ENCODE measurements around the gene KLHL24.
A peak's percentile ranks its signal among the peaks of the same experiment; 100 is the strongest.
"Not testable (repeated sequence)": the region's sequence is repeated elsewhere in the genome, so short reads cannot be mapped to it uniquely, and the experiment has no call there.

Gene KLHL24, protein sequence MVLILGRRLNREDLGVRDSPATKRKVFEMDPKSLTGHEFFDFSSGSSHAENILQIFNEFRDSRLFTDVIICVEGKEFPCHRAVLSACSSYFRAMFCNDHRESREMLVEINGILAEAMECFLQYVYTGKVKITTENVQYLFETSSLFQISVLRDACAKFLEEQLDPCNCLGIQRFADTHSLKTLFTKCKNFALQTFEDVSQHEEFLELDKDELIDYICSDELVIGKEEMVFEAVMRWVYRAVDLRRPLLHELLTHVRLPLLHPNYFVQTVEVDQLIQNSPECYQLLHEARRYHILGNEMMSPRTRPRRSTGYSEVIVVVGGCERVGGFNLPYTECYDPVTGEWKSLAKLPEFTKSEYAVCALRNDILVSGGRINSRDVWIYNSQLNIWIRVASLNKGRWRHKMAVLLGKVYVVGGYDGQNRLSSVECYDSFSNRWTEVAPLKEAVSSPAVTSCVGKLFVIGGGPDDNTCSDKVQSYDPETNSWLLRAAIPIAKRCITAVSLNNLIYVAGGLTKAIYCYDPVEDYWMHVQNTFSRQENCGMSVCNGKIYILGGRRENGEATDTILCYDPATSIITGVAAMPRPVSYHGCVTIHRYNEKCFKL

DNA sequence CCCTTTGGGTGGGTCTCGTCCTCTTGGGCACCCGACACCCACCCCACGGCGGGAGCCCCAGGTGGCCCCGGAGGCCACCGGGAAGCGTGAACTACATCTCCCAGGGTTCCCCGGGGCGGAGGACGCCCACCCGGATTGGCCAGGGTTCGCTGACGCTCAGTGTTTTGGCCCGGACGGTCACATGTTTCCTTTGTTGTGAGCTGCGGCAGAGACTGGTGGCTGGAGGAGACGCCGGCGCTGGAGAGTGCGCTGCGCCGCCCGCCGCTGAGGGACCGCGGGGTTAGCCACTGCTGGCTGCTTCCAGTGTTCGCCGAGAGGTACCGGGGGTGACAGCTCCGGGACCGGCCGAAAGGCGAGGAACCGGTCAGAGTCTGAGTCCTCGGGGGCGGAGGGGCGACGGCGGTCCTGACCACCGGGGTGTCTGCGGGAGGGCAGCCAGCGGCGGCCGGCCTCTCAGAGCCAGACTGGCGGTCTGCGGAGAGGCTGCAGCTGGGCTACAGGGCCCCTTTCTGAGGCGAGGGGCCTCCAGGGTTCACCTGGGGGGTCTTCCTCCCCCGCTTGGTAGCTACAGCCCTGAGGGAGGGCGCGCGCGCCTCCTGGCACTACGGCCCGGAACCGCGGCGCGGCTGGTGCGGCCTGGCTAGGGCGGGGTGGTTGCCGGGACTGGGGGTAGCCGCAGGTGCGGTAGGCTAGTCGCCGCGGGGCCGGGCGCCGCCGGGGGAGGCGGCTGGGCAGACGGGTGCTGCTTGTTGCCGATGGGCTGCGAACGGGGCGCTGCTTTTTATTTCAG is at the start of gene KLHL24:
TSS of gene KLHL24 (plus strand) at position 193 of the 790 bp plus-strand sequence. CDS start 14,734 bp downstream, outside the sequence.
- DNase-seq: peak; percentile 97

DNA sequence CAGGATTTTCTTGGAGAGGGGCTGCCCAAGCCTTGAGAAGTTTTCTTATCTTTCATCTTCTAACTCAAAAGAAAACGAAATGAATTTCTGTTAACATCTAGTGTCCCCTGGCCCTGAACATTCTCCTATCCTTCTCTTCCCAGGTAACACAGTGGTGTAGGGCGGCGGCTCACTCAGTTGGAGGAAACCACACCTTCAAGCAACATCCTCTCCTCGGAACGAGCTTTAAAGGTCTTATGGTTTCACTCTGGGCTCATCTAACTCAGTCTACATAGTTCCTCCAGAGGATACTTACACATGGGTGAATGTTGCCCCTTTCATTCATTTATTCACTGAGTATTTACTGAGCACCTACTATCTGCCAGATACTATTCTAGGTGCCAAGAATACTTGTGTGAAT is 48.9 kb upstream of the KLHL24 start:
- no peak for DNase-seq

DNA sequence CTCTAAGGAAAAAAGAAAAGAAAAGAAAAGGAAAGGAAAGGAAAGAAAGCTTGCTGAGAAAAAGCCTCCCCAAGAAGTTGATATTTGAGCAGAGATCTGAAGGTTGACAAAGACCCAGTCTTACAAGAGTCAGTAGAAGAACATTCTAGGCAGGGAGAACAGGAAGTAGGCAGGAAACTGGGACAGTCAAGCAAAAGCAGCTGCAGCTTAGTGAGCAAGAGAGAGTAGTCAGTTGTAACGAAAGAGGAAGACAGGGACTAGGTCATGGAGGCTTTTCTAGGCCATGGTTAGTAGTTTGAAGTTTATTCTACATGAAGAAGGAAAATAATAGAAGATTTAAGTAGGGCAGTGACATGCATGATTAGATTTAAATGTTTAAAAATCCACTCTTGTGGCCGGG is 48.1 kb upstream of the KLHL24 start:
- DNase-seq: no peak

DNA sequence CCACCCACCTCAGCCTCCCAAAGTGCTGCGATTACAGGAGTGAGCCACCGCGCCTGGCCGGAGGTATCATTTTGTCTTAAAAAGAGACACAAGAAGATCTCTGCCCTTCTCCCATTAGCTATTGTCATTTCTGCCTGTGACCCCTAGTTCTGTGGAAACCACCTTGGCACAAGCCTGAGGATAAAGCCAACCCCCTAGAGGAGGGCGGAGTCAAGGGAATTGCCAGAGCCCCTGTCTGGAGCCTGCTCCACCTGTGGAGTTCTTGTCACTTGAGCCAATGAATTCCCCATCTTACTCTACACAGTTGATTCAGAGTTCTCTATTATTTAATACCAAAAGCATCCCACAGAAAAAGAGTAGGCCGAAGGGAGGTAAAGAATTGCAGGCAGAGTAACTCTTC is 45.0 kb upstream of the KLHL24 start:
- DNase-seq: no peak

DNA sequence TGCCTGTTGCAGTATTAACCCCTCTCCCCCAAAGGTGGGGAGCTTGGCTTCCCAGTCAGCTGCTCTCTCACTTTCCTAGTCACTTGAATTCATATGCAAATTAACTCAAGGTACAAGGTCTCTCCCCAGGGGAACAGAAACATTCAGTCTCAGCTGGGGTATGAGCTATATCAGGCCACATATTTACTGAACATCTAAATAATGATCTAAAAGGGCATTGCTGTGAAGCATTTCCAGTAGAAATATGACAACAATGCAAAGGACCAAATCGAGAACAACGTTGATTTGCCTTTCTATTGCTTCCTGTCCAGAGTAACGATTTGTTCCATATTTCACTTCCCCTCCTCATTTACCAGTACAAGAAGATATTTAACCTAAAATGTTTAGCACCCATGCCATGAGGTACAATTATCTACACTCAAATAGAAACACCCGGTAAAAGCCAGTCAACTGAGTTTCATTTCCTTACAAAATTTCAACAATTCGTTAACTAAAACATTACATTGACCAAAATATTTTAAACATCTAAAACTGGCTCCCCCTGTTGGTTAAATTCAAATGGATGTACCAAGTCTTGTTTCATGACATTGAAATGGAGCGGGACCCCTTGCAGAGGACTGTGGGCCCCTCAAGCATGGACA is 43.4 kb upstream of the KLHL24 start:
- DNase-seq: no peak

DNA sequence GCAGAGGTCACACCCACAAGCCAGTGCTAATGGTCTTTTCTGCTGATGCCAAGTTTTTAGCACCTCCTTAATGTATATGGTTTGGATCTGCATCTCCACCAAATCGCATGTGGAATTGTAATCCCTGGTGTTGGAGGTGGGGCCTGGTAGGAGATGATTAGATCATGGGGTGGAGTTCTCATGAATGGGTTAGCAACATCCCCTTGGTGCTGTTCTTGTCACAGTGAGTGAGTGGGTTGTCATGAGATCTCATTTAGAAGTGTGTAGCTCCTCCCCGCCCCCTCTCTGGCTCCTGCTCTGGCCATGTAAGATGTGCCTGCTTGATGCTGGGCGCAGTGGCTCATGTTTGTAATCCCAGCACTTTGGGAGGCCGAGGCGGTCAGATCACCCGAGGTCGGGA is 42.6 kb upstream of the KLHL24 start:
- DNase-seq: no peak

DNA sequence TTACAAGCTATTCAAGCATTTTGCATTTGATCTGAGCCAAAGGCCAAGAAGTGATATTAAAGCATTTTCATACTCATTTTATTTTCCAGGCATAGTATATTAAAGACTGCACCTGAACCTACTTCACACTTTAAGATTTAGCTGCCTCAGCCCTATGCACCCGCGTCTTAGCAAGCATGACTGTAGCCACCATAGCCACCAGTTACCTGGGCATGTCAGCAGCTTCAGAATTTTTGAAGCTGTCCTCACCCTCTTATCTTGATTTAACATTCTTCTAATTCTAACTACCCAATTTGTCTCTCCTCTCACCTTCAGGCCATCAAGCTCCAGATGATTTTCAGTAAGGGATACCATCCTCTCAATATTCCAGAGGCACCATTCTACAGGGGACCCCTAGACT is 40.8 kb upstream of the KLHL24 start:
- DNase-seq: no peak

DNA sequence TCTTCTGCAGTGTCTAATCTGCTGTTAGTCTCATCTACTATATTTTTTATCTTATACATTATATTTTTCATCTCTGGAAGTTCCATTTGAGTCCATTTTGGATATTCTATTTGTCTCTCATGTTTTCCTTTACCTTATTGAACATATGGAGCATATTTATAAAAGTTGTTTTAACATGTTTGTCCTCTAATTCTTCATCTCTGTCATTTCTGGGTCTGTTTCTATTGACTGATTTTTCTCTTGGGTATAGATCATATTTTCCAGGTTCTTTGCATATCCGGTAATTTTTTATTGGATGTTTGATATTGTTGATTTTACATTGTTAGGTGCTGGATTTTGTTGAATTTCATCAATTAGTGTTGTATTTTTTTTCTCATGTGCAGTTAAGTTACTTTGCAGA is 37.5 kb upstream of the KLHL24 start:
- no peak for DNase-seq

DNA sequence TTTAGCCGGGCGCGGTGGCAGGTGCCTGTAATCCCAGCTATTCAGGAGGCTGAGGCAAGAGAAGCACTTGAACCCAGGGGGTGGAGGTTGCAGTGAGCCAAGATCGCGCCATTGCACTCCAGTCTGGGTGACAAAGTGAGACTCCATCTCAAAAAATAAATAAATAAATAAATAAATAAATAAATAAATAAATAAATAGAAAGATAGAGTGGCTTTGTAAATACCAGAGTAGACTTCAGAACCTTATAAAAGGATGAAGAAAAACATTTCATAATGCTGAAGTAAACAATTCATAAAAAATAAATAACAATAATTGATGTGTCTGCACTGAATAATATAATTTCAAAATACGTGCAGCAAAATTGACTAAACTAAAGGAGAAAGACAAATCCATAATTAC is 24.1 kb upstream of the KLHL24 start:
- DNase-seq: not testable (repeated sequence)

DNA sequence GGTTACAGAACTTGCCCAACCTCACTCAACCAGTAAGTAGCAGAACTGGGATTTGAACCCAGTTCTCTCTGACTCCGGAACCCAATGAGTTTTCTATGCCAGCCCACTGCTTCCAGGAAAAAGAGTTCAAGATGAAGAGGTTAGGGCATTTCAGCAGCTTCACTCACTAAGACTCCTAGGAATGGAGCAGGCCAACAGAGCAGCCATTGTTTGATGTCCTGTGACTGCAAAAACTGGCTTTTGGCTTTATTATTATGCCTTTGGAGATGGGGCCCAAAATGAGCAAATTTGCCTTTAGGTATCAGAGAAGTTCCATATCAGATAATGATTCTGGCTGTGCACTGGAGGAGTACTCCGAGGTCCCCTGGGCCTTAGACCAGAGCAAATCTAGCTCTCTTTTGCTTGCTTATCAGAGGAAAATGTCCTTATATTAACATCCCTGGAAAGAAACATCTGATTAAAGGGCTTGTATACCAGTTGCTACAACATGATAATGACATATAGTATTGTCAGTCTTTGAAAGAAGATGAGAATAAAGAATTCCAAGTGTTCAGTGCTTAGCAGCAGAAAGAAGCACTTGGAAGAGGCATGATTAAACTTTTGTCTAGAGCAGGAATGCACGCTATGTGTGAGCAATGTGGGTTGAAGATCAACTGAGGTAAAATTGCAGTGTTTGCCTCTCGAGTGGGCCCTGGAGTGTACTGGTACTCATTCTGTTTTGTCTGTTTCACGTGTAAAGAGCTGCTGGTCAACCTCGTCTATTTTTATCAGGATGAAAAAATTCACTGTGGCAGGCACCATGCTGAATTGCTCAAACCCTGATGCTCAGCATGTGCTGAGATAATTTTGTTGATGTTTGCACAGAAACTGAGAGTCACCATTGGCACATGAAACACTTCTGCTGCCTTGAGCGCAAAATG is 21.8 kb upstream of the KLHL24 start:
- no peak for DNase-seq

DNA sequence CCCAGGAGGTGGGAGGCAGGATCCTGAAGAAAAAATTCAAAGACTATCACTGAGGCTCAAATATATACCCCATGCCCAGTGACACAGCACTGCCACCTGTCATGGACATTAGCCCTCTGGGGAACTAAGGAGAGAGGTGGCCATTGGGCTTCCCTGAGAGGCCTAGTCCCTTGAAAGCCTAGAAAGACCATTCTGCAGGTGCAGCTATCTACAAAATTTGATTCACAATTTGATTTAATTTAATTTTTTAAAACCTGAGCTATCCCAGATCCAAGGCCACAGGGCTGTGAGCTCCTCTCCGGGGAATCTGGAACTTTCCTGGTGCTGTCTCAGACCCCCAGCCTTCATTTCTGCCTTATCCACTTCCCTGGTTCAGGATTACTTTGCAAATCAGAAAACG is 16.9 kb upstream of the KLHL24 start:
- no peak for DNase-seq

DNA sequence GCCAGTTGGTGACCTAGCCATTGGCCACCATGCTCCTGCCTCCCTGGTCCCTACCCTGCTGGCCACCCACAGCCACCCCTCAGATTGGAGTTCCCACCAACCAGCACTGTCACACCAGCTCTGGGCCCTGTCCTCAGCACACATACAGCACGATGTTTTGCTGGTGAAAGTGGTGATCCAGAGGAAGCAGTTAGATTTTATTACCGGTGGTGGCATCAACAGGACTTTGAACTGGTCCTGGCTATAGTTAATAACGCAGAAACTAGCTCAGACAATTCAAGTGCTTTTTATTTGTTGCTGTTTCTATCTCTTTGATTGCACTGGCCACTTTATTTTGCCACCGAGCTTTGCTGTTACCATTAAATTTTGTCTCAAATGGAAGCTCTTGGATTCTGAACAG is 16.4 kb upstream of the KLHL24 start:
- DNase-seq: no peak

DNA sequence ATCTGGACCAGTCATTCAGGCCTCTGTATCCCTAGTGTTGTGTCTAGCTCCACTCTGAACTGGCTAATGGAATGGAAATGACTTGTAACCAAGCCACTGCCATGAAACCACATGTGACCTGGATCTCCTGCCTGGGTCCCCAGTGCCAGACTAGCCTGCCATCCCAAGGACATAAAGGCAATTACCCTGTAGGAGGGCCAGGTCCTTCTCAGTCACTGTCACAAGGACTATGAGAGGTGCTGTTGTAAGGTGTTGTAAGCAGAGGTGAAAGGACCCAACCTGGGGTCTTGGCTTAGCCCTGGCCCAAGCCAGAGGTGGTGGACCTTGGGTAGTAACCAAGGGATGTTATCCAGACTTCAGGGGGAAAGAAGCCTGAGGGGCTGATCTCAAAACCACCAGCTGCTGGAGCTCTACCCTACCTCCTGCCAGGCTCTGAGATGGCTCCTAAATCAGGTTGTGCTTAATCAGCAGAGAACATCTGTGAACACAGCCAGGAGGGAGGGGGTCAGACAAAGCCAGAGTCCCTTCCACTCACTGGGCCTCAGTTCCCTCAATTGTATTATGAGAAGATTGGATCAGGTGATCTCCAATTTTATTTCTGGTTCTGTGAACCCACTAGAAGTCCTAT is 15.7 kb upstream of the KLHL24 start:
- no peak for DNase-seq

DNA sequence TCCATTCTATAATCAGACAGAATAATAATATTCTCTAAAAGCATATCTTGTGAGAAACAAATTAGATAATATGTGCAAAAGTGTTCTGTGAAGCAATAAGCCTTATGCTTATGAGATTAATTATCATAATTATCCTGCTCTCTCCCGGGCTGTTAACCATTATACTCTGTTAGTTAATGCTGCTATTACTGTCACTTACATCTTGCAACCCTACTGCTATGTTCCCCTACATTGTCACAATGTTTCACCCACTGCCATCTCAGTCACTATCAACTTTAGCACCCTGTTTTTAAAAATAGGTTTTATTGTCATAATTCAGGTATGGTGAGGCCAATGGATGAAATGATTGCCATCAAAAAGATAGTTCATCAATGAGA is 15.2 kb upstream of the KLHL24 start:
- DNase-seq: no peak

DNA sequence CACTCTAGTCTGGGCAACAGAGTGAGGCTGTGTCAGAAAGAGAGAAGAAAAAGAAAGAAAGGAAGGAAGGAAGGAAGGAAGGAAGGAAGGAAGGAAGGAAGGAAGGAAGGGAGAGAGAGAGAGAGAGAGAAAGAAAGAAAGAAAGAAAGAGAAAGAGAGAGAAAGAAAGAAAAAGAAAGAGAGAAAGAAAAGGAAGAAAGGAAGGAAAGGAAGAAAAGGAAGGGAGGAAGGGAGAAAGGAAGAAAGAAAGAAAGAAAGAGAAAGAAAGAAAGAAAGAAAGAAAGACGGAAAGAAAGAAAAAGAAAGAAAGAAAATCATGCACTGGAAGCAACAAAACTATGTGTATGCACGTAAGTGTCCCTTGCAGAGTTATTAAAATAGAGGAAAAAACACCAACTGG is 12.9 kb upstream of the KLHL24 start:
- not testable (repeated sequence) for DNase-seq

DNA sequence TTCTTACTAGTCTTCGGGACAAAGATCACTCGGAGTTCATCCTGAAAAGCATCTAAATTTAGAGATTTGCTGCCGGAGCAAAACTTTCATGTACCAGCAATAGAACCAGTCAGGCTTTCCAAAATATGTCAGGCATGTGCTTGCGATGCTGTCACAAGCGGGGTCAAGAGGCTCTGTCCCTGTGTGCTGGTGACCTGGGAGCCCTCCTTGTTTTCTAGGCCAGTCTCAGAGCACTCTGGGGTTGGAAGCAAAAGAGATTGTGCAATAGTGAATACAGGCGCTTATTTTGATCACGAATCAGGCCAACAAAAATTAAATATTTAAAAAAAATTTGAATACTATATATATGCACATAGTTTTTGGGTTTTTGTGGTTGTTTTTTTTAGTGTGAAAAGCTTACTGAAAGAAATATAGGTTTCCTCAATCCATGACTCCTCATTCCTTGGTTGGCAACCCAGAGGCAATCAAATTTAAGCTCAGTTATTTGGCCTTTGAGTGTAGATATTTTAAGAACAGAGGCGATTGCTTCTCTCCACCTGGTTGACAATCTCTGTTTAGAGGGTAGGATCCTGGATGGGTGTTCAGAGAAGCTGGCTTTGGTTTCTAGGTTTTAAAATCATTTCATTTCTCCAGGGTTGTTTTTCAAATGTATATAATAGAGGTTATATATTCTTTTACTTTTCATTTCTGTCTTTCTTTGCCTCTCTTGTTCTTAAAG is 8.4 kb upstream of the KLHL24 start:
- no peak for DNase-seq

DNA sequence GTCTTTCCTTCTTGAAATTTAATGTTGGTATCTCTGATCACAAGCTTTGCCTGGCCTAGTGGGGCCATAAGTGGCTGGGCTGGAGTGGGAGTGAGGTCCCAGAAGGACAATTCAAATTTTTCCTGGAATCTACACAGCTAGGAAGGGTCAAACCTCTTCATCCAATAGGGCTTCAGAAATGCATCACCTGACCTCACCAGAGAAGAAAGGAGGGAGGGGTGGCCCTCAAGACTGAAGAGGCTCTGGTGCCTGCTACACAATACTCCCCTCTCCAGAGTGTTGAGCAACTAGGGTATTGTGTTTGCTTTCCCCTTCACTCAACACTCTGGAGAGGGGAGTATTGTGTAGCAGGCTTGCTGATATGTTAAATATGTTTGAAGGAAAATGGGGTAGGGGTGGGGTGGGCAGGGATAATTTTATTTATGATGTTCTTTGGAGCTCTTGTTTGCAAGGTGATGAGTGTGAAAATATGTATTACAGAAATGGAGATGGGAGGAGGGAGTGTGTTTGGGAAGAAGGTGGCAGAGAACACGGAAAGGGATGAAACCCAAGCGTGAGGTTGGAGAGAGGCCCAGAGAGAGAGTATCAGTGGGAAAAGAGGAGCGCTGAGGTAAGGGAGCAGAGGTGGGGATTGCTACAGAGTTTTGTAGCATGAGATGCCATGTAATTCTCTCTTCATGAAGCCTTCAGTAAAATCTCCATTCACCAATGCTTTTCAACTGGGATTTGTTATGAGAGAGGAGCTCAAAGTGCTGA is 5.7 kb upstream of the KLHL24 start:
- no peak for DNase-seq

DNA sequence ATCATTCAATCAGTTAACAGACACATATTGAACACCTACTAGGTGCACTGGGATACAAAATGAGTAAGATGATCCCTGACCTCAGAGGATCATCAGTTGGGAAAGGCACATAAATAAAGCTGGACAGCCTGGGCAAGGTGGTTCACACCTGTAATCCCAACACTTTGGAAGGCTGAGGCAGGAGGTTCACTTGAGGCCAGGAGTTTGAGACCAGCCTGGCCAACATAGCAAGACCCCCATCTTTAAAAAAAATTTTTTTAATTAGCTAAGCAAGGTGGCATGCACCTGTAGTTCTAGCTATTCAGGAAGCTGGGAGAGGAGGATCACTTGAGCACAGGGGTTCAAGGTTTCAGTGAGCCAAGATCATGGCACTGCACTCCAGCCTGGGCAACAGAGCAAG is 3.7 kb upstream of the KLHL24 start:
- no peak for DNase-seq

DNA sequence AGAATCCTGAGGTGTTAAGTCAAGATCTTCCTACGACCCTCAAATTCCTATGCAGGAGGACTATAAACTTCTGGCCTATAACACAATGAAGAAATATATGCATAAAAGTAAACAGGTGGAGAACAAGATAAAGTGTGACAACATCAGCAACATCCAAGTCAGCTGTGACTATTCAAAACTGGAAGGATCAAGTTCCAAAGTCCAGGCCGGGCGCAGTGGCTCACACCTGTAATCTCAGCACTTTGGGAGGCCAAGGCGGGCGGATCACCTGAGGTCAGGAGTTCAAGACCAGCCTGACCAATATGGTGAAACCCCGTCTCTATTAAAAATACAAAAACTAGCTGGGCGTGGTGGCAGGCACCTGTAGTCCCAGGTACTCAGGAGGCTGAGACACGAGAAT is 2.7 kb upstream of the KLHL24 start:
- DNase-seq: not testable (repeated sequence)

DNA sequence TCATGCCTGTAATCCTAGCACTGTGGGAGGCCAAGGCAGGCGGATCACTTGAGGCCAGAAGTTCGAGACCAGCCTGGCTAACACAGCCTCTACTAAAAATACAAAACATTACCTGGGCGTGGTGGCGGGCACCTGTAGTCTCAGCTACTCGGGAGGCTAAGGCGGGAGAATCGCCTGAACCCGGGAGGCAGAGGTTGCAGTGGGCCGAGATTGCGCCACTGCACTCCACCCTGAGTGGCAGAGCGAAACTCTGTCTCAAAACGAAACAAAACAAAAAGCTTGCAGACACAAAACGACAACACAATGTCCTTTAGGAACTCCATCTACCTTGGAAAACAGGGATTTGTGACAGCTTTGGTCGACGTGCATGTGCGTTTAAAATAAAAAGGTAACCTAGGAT is 716 bp upstream of the KLHL24 start:
- no peak for DNase-seq

DNA sequence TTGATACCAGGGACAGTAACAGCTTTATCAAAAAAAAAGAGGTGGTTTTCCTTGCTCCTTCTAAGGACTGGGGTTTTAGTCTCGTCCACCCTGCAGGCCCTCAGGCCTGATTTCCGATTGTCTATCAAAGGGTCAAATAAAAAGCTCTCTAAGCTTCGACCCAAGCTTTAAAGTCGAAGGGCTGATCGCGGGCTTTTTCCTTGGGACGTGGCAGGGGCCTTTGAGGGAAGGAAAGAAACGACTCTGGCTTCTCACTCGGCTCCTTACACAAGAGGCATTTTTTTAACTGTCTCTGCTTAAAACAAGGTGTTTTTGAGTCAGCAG is 354 bp upstream of the KLHL24 start:
- no peak for DNase-seq
